ES-I3 (cell line): ENCODE measurements around the gene SGCA.
A peak's percentile ranks its signal among the peaks of the same experiment; 100 is the strongest.

Experiments
- H3K36me3 ChIP-seq: 2 replicates; pipeline ENCODE4 v1.6.1; 2013; ENCODE audit warnings: mild to moderate bottlenecking, low read length, control low read depth, moderate library complexity; ENCODE audit not compliant: insufficient read depth
- H3K4me1 ChIP-seq: 2 replicates; pipeline ENCODE4 v1.6.1; 2013; ENCODE audit warnings: mild to moderate bottlenecking, control low read depth, low read length; ENCODE audit not compliant: insufficient read depth
- H3K9ac ChIP-seq: 2 replicates; pipeline ENCODE4 v1.6.1; 2013; ENCODE audit warnings: low read depth, mild to moderate bottlenecking, low read length, moderate library complexity
- H3K9me3 ChIP-seq: 2 replicates; pipeline ENCODE4 v1.6.1; 2013; ENCODE audit warnings: mild to moderate bottlenecking, low read length, moderate library complexity; ENCODE audit not compliant: control insufficient read depth, insufficient read depth

SGCA gene

GRCh38 chr17:50172936-50173334, 7.1 kb downstream of the SGCA start:
- H3K9ac ChIP-seq = no peak overlapping the region
- H3K36me3 ChIP-seq = no peaks in the 10 kb centered on the region
- H3K9me3 ChIP-seq = no peaks in the 10 kb centered on the region
- H3K4me1 ChIP-seq = peaks cover 10% of the 10 kb centered on the region; the same call in 1 of the 2 replicates

GRCh38 chr17:50173335-50173941, 7.6 kb downstream of the SGCA start:
- peaks cover 10% of the 10 kb centered on the region; the same call in 1 of the 2 replicates for H3K4me1 ChIP-seq
- H3K36me3 ChIP-seq = no peaks in the 10 kb centered on the region

GRCh38 chr17:50174444-50174843, 8.6 kb downstream of the SGCA start:
- no peaks in the 10 kb centered on the region for H3K9me3 ChIP-seq
- no peak overlapping the region for H3K9ac ChIP-seq
- H3K36me3 ChIP-seq = no peaks in the 10 kb centered on the region
- peaks cover 14% of the 10 kb centered on the region for H3K4me1 ChIP-seq

More at GRCh38 chr17:50173335-50173941, 7.6 kb downstream of the SGCA start:
- Histone ChIP-seq H3K9me3 (no peaks in the 10 kb centered on the region), H3K9ac (no peak overlapping the region)

GRCh38 chr17:50175035-50175807, 9.4 kb downstream of the SGCA start:
- Histone ChIP-seq H3K9ac (no peak overlapping the region), H3K4me1 (peaks cover 14% of the 10 kb centered on the region)

GRCh38 chr17:50176559-50177357, 11.0 kb downstream of the SGCA start:
- Histone ChIP-seq H3K9ac (no peak overlapping the region), H3K4me1 (peaks cover 14% of the 10 kb centered on the region), H3K9me3 (no peaks in the 10 kb centered on the region), H3K36me3 (no peaks in the 10 kb centered on the region)

More at GRCh38 chr17:50175035-50175807, 9.4 kb downstream of the SGCA start:
- no peaks in the 10 kb centered on the region for H3K9me3 ChIP-seq
- no peaks in the 10 kb centered on the region for H3K36me3 ChIP-seq

GRCh38 chr17:50177476-50177875, 11.7 kb downstream of the SGCA start:
- Histone ChIP-seq H3K4me1 (peaks cover 14% of the 10 kb centered on the region), H3K9ac (no peak overlapping the region), H3K9me3 (no peaks in the 10 kb centered on the region), H3K36me3 (no peaks in the 10 kb centered on the region)

GRCh38 chr17:50177983-50178834, 12.4 kb downstream of the SGCA start:
- H3K36me3 ChIP-seq = no peaks in the 10 kb centered on the region
- H3K9me3 ChIP-seq = no peaks in the 10 kb centered on the region
- H3K4me1 ChIP-seq = peaks cover 9% of the 10 kb centered on the region
- H3K9ac ChIP-seq = peak overlapping the region; percentile 15; the same call in 1 of the 2 replicates

GRCh38 chr17:50180111-50180510, 14.3 kb downstream of the SGCA start:
- Histone ChIP-seq H3K9me3 (no peaks in the 10 kb centered on the region), H3K36me3 (no peaks in the 10 kb centered on the region), H3K4me1 (peaks cover 17% of the 10 kb centered on the region), H3K9ac (no peak overlapping the region)

- Histone ChIP-seq H3K4me1 (peaks cover 20% of the 10 kb centered on the region), H3K9ac (no peak overlapping the region)
Measured at GRCh38 chr17:50180620-50181019, 14.8 kb downstream of the SGCA start.

GRCh38 chr17:50181144-50181543, 15.3 kb downstream of the SGCA start:
- Histone ChIP-seq H3K4me1 (peaks cover 20% of the 10 kb centered on the region), H3K36me3 (no peaks in the 10 kb centered on the region; the same call in 1 of the 2 replicates), H3K9me3 (no peaks in the 10 kb centered on the region), H3K9ac (no peak overlapping the region)

More at GRCh38 chr17:50180620-50181019, 14.8 kb downstream of the SGCA start:
- H3K9me3 ChIP-seq = no peaks in the 10 kb centered on the region
- H3K36me3 ChIP-seq = no peaks in the 10 kb centered on the region; the same call in 1 of the 2 replicates

- Histone ChIP-seq H3K9ac (no peak overlapping the region), H3K36me3 (peaks cover 4% of the 10 kb centered on the region), H3K4me1 (peaks cover 20% of the 10 kb centered on the region), H3K9me3 (no peaks in the 10 kb centered on the region)
Measured at GRCh38 chr17:50181591-50182560, 16.1 kb downstream of the SGCA start.

- Histone ChIP-seq H3K9me3 (no peaks in the 10 kb centered on the region), H3K4me1 (peaks cover 20% of the 10 kb centered on the region), H3K9ac (no peak overlapping the region), H3K36me3 (peaks cover 13% of the 10 kb centered on the region)
Measured at GRCh38 chr17:50182783-50183420, 17.1 kb downstream of the SGCA start.
